Ovary (tissue), 9 donors: ENCODE data around the gene JAKMIP3. TPM values are rescaled to one million over a fixed set of nuclear protein-coding genes. Genes with fewer than 3 reads are reported as not detected.

Experiments used
- DNase-seq, 5 donors: peaks; one replicate each; pipeline ENCODE4 v3.0.0-alpha.2; 2019 to 2020
- H3K27ac ChIP-seq, 2 donors: fragments of 200-600 bp; one replicate each; pipeline versions ENCODE4 v1.5.1 to v1.8.0; 2019 to 2022
- H3K27me3 ChIP-seq: fragments of 200-600 bp; one replicate; pipeline ENCODE4 v1.8.0; 2022
- H3K36me3 ChIP-seq: fragments of 200-600 bp; sonication (generic); one replicate; pipeline ENCODE4 v1.5.1; 2019
- H3K4me1 ChIP-seq: one replicate; pipeline ENCODE4 v1.8.1; 2013; ENCODE audit warnings: mild to moderate bottlenecking, moderate library complexity; ENCODE audit not compliant: insufficient read depth
- H3K4me3 ChIP-seq: fragments of 200-600 bp; sonication (generic); one replicate; pipeline ENCODE4 v1.5.1; 2017
- H3K9me3 ChIP-seq, 2 donors: fragments of 200-600 bp in 1 of 2; sonication (generic) in 1 of 2; one replicate each; pipeline versions ENCODE4 v1.5.1 to v1.8.1; 2013 to 2019; ENCODE audit warnings: mild to moderate bottlenecking in 1 of 2, moderate library complexity in 1 of 2
- CTCF ChIP-seq, 3 donors: fragments of 450-650 bp in 2 of 3; fragments of 200-600 bp in 1 of 3; IDR thresholded peaks; one replicate each; pipeline versions ENCODE4 v1.5.1 to v1.8.0; 2016 to 2022; ENCODE audit warnings: antibody characterized with exemption in 3 of 3, mild to moderate bottlenecking in 1 of 3
- EP300 ChIP-seq: sonication (generic); formaldehyde crosslinking; IDR thresholded peaks from one replicate; pipeline ENCODE4 v1.6.1; 2017; ENCODE audit warnings: antibody characterized with exemption
- POLR2A ChIP-seq: fragments of 450-650 bp; IDR thresholded peaks from one replicate; pipeline ENCODE4 v1.6.1; 2017; ENCODE audit warnings: antibody characterized with exemption, mild to moderate bottlenecking, moderate library complexity
- WGBS, 3 donors: extraction: QIAGEN DNeasy Blood & Tissue Kit in 1 of 3; methylation state at CpG; one replicate each; pipeline versions ENCODE4 v1.1.5 to v1.1.7; 2013 to 2017; 5-methylcytosine and 5-hydroxymethylcytosine counted together
- intact Hi-C, 4 donors: fragments of 100-400 bp; cut with DNase I; formaldehyde crosslinking; loops; one replicate each; pipeline versions ENCODE4 v1.11.0 to v1.15.1; 2022 to 2023
- polyA plus RNA-seq, 2 donors: library from polyadenylated mRNA; stranded (reverse); fragments of 200-250 nt in 1 of 2; fragments of 350-450 nt in 1 of 2; fragmentation: Illumina TruSeq in 1 of 2; extraction: RNeasy Lipid Tissue Mini Kit (QIAGEN cat#74804) in 1 of 2; gene quantifications; one replicate each; pipeline ENCODE4 v1.2.3, GENCODE V29; 2013 to 2014
- total RNA-seq, 7 donors: library from RNA; depleted of rRNA in 2 of 7; stranded (reverse); fragments of >200 nt in 2 of 7; fragmentation: NEBNext Ultra II Directional in 3 of 7; extraction: Animal tissue kit (Norgen Biotek cat#: 25700) in 3 of 7; gene quantifications; one replicate each; pipeline versions ENCODE4 v1.1.0 to v1.2.4, GENCODE V29; 2016 to 2023
- donor health status: DM: no; HTN: no; CAD: no; lungs with moderate emphysema.
- donor health status: DM: no; HTN: no; CAD: no.
- donor health status: Bipolar disorder and iron deficiency.
- donor health status: DM: yes; HTN: yes; CAD: no.
- donor health status: DM: no; HTN: no; CAD: no.
- donor health status: DM: yes; HTN: yes; CAD: no.

JAKMIP3 gene
- total and polyA plus RNA-seq, 9 donors = 0.48 to 2.5 (median 1.5) TPM

- Histone ChIP-seq H3K27me3 (no peaks in the 10 kb centered on the region), H3K4me1 (no peaks in the 10 kb centered on the region), H3K9me3 (peaks cover 0 to 3% of the 10 kb centered on the region in 2 donors), H3K27ac (no peak overlapping the region), H3K4me3 (no peak overlapping the region), H3K36me3 (no peaks in the 10 kb centered on the region)
- WGBS, 3 donors = 53 to 94% (median 68%) methylated on average over 5 of the region's 5 CpGs
- DNase-seq = no peak
- TF ChIP-seq POLR2A = no peak
- TF ChIP-seq CTCF (IDR thresholded peaks at IDR 0.05) = no peak
- intact Hi-C loops = no loop called here
Observed at GRCh38 chr10:132097609-132098377, 32.0 kb downstream of the JAKMIP3 start.

GRCh38 chr10:132098539-132099388 lies 33.0 kb downstream of the JAKMIP3 start:
- TF ChIP-seq POLR2A (no peak), CTCF (IDR thresholded peaks at IDR 0.05) (no peak), EP300 (no peak)
- Histone ChIP-seq H3K27ac (no peak overlapping the region), H3K4me3 (no peak overlapping the region), H3K9me3 (peaks cover 0 to 3% of the 10 kb centered on the region in 2 donors), H3K36me3 (no peaks in the 10 kb centered on the region), H3K27me3 (no peaks in the 10 kb centered on the region), H3K4me1 (no peaks in the 10 kb centered on the region)
- WGBS, 3 donors = 72 to 75% (median 74%) methylated on average over 24 of the region's 24 CpGs
- no peak for DNase-seq
- intact Hi-C loops = no loop called here

GRCh38 chr10:132099389-132100090 lies 33.8 kb downstream of the JAKMIP3 start:
- Histone ChIP-seq H3K27me3 (no peaks in the 10 kb centered on the region), H3K9me3 (peaks cover 0 to 3% of the 10 kb centered on the region in 2 donors), H3K4me1 (no peaks in the 10 kb centered on the region), H3K4me3 (no peak overlapping the region), H3K27ac (no peak overlapping the region), H3K36me3 (no peaks in the 10 kb centered on the region)
- WGBS, 3 donors = 74 to 84% (median 80%) methylated on average over 25 of the region's 25 CpGs
- DNase-seq = no peak
- TF ChIP-seq EP300 (no peak), CTCF (IDR thresholded peaks at IDR 0.05) (no peak), POLR2A (no peak)
- intact Hi-C loops = no loop called here

GRCh38 chr10:132100091-132100481 lies 34.3 kb downstream of the JAKMIP3 start:
- no peak for DNase-seq
- Histone ChIP-seq H3K4me3 (no peak overlapping the region), H3K27me3 (no peaks in the 10 kb centered on the region), H3K9me3 (no peaks in the 10 kb centered on the region), H3K36me3 (no peaks in the 10 kb centered on the region), H3K4me1 (no peaks in the 10 kb centered on the region), H3K27ac (no peak overlapping the region)
- intact Hi-C loops = no loop called here
- 85 to 91% (median 87%) methylated on average over 14 to 15 of the region's 15 CpGs for WGBS, 3 donors
- no peak for TF ChIP-seq EP300
- no peak for TF ChIP-seq POLR2A
